GM12874 (cell line): ENCODE measurements around the gene RIMBP2.

Experiments used
- TF ChIP-seq, protein P1 (sequence below): IDR thresholded peaks from 2 replicates; pipeline ENCODE4 v1.5.1; 2011; ENCODE audit warnings: low read depth, mild to moderate bottlenecking, control low read depth, low read length, moderate library complexity; ENCODE audit not compliant: insufficient read depth

Gene RIMBP2

DNA sequence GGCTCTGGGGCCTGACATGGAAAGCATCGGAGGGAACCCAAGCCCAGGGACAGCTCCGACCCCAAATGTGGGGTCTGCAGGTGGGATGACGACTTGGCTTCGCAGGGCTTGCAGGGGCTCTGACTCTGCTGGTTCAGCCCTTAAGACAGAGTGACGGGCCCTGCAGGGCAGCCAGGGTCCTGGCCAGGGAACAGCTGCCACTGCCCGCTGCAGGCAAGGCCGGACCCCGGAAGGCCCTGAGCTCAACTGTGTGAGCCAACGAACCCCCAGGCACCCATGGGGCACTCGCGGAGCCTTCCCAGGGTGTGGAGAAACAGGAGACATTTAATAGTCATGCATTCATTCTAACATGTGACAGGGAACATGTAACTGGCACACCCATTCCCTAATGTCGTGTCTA, 257.8 kb downstream of the RIMBP2 start:
- TF ChIP-seq, protein P1, sequence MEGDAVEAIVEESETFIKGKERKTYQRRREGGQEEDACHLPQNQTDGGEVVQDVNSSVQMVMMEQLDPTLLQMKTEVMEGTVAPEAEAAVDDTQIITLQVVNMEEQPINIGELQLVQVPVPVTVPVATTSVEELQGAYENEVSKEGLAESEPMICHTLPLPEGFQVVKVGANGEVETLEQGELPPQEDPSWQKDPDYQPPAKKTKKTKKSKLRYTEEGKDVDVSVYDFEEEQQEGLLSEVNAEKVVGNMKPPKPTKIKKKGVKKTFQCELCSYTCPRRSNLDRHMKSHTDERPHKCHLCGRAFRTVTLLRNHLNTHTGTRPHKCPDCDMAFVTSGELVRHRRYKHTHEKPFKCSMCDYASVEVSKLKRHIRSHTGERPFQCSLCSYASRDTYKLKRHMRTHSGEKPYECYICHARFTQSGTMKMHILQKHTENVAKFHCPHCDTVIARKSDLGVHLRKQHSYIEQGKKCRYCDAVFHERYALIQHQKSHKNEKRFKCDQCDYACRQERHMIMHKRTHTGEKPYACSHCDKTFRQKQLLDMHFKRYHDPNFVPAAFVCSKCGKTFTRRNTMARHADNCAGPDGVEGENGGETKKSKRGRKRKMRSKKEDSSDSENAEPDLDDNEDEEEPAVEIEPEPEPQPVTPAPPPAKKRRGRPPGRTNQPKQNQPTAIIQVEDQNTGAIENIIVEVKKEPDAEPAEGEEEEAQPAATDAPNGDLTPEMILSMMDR, result no peak

DNA sequence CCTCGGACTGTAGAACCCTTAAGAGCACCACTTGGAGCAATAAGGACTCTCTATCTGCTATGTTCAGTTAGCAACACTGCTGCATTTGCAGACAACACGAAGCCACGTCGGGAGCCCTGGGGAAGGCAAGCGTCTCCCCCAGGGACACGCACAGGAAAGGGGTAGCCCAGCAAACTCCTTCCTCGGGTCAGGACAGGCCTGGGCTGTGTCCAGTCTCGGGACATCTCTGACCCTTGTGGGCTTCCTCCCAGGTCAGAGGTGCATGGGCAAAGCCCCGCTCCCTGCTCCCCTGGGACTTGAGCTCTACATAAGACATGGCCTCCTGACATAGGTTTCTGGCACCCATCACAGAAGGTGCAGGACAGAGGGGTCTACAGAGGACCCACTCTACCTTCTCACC, 258.9 kb downstream of the RIMBP2 start:
- TF ChIP-seq, protein P1, result no peak

DNA sequence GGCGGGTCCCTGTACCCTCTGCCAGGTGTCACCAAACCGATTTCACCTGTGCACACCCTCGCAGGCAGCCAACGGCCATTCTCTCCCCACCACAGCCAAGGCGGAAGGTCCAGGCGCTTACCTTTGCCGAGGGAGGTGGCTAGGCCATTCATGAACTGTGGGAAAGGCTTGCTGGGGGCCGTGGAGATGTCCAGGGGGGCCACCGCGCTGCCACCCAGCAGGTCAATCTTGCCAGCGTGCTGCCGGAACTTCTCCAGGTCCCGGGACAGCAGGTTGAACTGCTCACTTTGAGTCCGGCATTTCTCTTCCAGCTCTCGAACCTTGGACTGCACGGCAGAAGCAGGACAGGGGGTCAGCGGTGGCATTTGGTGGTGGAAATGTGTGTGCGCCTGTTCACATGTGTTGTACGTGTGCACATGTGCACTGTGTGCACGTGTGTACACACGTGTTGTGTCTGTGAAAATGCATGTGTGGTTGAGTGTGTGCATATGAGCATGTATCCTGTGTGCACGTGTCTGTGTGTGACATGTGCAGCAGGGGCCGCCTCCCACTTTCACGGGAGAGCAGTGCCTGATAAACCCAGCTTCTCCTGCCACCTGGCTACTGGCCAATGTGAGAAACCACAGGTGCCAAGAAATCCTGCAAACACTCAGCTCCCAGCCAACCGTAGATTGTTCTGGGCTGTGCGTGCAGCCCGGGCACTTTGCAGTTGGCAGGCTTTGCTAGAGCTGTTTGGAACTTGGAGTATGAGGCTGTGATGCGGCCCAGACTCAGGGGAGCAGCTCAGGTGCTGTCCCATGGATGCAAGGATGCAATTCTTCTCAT, 259.5 kb downstream of the RIMBP2 start:
- TF ChIP-seq, protein P1, result no peak

DNA sequence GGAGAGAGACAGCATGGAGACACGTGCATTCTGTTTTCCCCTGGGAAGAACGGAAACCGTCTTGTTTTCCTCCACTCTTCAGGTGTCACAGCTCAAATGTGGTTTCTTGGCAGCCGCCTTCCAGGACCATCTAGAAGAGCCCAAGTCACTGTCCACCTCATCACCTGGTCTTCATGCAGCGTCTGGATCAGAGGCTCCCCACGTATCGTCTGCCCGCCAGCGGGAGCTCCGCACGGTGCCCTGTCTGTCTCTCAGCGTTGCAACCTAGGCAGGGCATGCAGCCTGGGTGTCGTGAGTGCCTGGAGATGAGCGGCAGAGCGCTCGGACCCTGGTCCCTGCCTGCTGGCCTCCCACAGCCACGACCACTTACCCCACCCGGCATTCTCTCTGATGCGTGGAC, 260.9 kb downstream of the RIMBP2 start:
- TF ChIP-seq, protein P1, result no peak

DNA sequence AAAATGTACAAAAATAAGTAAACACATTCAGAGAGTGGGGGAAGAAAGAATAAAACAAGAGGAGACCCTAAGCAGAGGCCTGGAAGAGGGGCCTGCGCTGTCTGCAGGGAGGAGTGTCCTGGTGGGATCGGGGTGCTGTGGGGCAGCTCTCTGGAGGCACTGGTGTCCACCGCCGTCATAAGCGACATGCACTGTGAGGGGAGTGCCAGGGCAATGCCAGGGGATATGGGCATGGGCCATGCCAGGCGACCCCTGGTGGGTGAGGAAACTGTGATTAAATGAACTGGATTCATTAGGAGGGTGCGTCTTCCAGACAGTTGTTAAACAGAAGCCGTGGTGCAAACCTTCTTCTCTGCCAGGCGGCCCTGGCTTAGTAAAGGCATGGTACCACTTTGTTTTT, 261.8 kb downstream of the RIMBP2 start:
- TF ChIP-seq, protein P1, result no peak

DNA sequence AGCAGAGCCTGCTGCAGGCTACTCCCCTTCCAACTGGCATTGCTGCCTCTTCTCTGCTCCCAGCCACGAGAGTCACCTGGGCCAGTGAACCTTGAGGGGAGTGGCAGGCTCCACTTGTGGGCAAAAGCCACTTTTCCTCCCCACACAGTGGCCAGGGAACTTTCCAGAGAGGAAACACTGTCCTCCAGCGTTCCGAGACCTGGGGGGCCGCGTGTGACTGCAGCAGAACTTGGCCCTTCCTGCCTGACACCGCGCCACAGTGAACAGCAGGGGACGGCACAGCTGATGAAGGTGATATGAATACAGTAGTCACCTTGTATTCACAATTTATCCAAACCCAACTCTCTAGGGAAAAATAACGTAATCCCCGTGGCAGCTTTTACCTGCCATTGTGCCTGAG, 263.6 kb downstream of the RIMBP2 start:
- TF ChIP-seq, protein P1, result no peak

DNA sequence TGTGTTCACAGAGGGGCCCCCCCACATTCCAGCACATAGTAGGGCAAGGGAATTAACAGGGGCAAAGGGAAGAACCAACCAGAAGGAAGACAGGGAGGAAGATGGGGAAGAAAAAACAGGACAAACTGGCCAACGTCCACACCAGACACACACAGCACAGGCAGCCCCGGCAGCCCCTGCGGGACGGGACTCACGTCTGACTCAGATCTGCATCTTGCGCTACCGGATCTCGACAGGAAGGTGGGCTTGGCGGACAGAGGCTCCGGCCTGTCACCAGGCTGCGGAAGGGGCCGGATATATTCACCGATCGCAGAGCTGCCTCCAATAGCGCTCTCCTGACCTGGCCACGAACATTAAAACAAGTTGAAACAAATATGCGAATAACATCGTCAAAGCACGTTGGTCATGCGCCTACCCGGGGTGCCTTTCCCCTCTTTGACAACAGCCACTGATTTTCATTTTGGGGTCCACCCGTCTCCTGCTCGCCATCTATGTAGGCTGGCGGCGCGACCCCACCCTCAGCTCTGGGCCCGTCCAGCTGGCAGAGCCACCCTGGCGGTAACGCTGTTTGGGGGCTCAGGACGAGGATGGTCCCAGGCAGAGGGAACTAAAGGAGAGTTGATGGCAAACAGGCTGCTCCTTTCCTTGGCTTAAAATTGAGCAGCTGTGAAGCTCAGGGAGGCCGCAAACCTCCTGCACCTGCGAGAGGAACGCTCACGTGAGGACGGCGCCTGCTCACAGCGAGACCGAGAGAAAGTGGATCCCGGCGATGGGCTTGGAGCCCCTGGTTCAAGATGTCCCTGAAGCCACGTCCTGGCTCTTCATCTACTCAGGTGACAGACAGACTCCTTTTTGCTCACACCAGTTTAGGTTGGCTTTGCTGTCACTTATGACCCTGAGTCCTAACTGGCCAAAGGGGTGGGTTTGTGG, 264.8 kb downstream of the RIMBP2 start:
- TF ChIP-seq, protein P1, result no peak
